ENCODE measurements around the gene NLRP6.

GRCh38 chr11:290621-291231 is 12.5 kb downstream of the NLRP6 start:
- no peak for TF ChIP-seq ARNT (IDR thresholded peaks at IDR 0.05)
- no peak for TF ChIP-seq ELF4 (IDR thresholded peaks at IDR 0.05)
- no peak for TF ChIP-seq L3MBTL2 (conservative IDR thresholded peaks at IDR 0.05)
- no peak for TF ChIP-seq TARDBP (IDR thresholded peaks at IDR 0.05)
- no peak for TF ChIP-seq ZNF384 (IDR thresholded peaks at IDR 0.05)
- TF ChIP-seq FOXA1 (IDR thresholded peaks at IDR 0.05), result no peak
- TF ChIP-seq PKNOX1 (IDR thresholded peaks at IDR 0.05), result no peak

Measured in HEK293T (cell line).